GM23248 (cell line): ENCODE data around the gene ZNG1A.
"Not testable (repeated sequence)": the region's sequence is repeated elsewhere in the genome, so short reads cannot be mapped to it uniquely, and the experiment has no call there.

Experiments used
- EZH2 ChIP-seq: fragments of 200-600 bp; sonication (generic); IDR thresholded peaks from 2 replicates; pipeline ENCODE4 v1.6.1; 2018; ENCODE audit warnings: antibody characterized with exemption, mild to moderate bottlenecking; ENCODE audit not compliant: insufficient read depth, poor library complexity, severe bottlenecking
- EZH2phosphoT487 ChIP-seq: fragments of 200-600 bp; sonication (generic); IDR thresholded peaks from 2 replicates; pipeline ENCODE4 v1.6.1; 2018; ENCODE audit warnings: antibody characterized with exemption, moderate library complexity, mild to moderate bottlenecking, low read depth; ENCODE audit not compliant: insufficient read depth

GRCh38 chr9:199601-200000, 20.7 kb upstream of the ZNG1A start:
- not testable (repeated sequence) for TF ChIP-seq EZH2, EZH2phosphoT487
